H9 (cell line): ENCODE results near the gene RUVBL1. TPM values are rescaled to one million over a fixed set of nuclear protein-coding genes. Genes with fewer than 3 reads are reported as not detected.

Experiments used
- DNase-seq: peaks from one replicate; pipeline ENCODE4 v3.0.0-alpha.2; 2017
- H2AFZ ChIP-seq: one replicate; pipeline ENCODE4 v1.6.1; 2013; ENCODE audit warnings: mild to moderate bottlenecking, low read length, control low read depth, moderate library complexity
- H2AK5ac ChIP-seq: 2 replicates; pipeline ENCODE4 v1.6.1; 2013; ENCODE audit warnings: low read length, control low read depth, mixed read lengths; ENCODE audit not compliant: insufficient read length
- H2BK120ac ChIP-seq: one replicate; pipeline ENCODE4 v1.6.1; 2013; ENCODE audit warnings: low read depth, mild to moderate bottlenecking, low read length, control low read depth, inconsistent platforms; ENCODE audit not compliant: poor library complexity, severe bottlenecking
- H2BK12ac ChIP-seq: 2 replicates; pipeline ENCODE4 v1.6.1; 2013; ENCODE audit warnings: low read length, control low read depth, mixed read lengths, low read depth; ENCODE audit not compliant: insufficient read length
- H2BK15ac ChIP-seq: 2 replicates; pipeline ENCODE4 v1.6.1; 2013; ENCODE audit warnings: low read depth, low read length, control low read depth
- H2BK20ac ChIP-seq: one replicate; pipeline ENCODE4 v1.6.1; 2013; ENCODE audit warnings: low read depth, mild to moderate bottlenecking, low read length, control low read depth, inconsistent platforms; ENCODE audit not compliant: poor library complexity, severe bottlenecking
- H2BK5ac ChIP-seq: 2 replicates; pipeline ENCODE4 v1.6.1; 2013; ENCODE audit warnings: low read length, control low read depth, mixed read lengths; ENCODE audit not compliant: insufficient read length
- H3K14ac ChIP-seq: 2 replicates; pipeline ENCODE4 v1.6.1; 2013; ENCODE audit warnings: low read length, control low read depth; ENCODE audit not compliant: insufficient read depth
- H3K18ac ChIP-seq: 2 replicates; pipeline ENCODE4 v1.6.1; 2013; ENCODE audit warnings: low read depth, mild to moderate bottlenecking, mixed read lengths, low read length, control low read depth; ENCODE audit not compliant: insufficient read length
- H3K23ac ChIP-seq: 2 replicates; pipeline ENCODE4 v1.6.1; 2013; ENCODE audit warnings: low read length, control low read depth, mixed read lengths, low read depth; ENCODE audit not compliant: insufficient read length
- H3K23me2 ChIP-seq: 2 replicates; pipeline ENCODE4 v1.6.1; 2013; ENCODE audit warnings: low read depth, mild to moderate bottlenecking, mixed read lengths, low read length, control low read depth; ENCODE audit not compliant: insufficient read length, poor library complexity, severe bottlenecking
- H3K27ac ChIP-seq: 2 replicates; pipeline ENCODE4 v1.5.1; 2013; ENCODE audit warnings: low read length, control low read depth, mixed read lengths, low read depth; ENCODE audit not compliant: insufficient read length
- H3K27me3 ChIP-seq: 2 replicates; pipeline ENCODE4 v1.6.1; 2013; ENCODE audit warnings: low read length, control low read depth, inconsistent platforms; ENCODE audit not compliant: insufficient read depth
- H3K4ac ChIP-seq: 2 replicates; pipeline ENCODE4 v1.6.1; 2013; ENCODE audit warnings: low read depth, mild to moderate bottlenecking, control low read depth, inconsistent platforms, low read length, moderate library complexity
- H3K4me1 ChIP-seq: 2 replicates; pipeline ENCODE4 v1.6.1; 2013; ENCODE audit warnings: low read length, control low read depth, inconsistent platforms; ENCODE audit not compliant: insufficient read depth
- H3K4me2 ChIP-seq: 2 replicates; pipeline ENCODE4 v1.6.1; 2013; ENCODE audit warnings: low read length, control low read depth, mixed read lengths; ENCODE audit not compliant: insufficient read length, insufficient read depth
- H3K56ac ChIP-seq: 2 replicates; pipeline ENCODE4 v1.6.1; 2013; ENCODE audit warnings: low read depth, mild to moderate bottlenecking, mixed read lengths, low read length, control low read depth; ENCODE audit not compliant: insufficient read length
- H3K79me1 ChIP-seq: 2 replicates; pipeline ENCODE4 v1.6.1; 2013; ENCODE audit warnings: low read depth, mild to moderate bottlenecking, moderate library complexity, low read length, control low read depth, inconsistent platforms; ENCODE audit not compliant: insufficient read depth, poor library complexity, severe bottlenecking
- H3K79me2 ChIP-seq: 2 replicates; pipeline ENCODE4 v1.6.1; 2013; ENCODE audit warnings: low read length, control low read depth, inconsistent platforms; ENCODE audit not compliant: insufficient read depth
- H3K9ac ChIP-seq: 2 replicates; pipeline ENCODE4 v1.6.1; 2013; ENCODE audit warnings: low read length, control low read depth, mixed read lengths; ENCODE audit not compliant: insufficient read length; ENCODE audit errors: extremely low read depth
- H3K9me3 ChIP-seq: one replicate; pipeline ENCODE4 v1.6.1; 2013; ENCODE audit warnings: low read depth, low read length, inconsistent platforms; ENCODE audit not compliant: control insufficient read depth
- H3T11ph ChIP-seq: one replicate; pipeline ENCODE4 v1.6.1; 2013; ENCODE audit warnings: mild to moderate bottlenecking, low read length, control low read depth, inconsistent platforms
- H4K20me1 ChIP-seq: one replicate; pipeline ENCODE4 v1.6.1; 2013; ENCODE audit not compliant: control insufficient read depth, insufficient read length, insufficient read depth
- H4K5ac ChIP-seq: 2 replicates; pipeline ENCODE4 v1.6.1; 2013; ENCODE audit warnings: low read depth, mild to moderate bottlenecking, mixed read lengths, low read length, control low read depth; ENCODE audit not compliant: insufficient read length
- H4K8ac ChIP-seq: replicated peaks from 2 replicates; pipeline ENCODE4 v1.6.1; 2013; ENCODE audit warnings: low read length, control low read depth, mixed read lengths, low read depth; ENCODE audit not compliant: insufficient read length
- H4K91ac ChIP-seq: 2 replicates; pipeline ENCODE4 v1.6.1; 2013; ENCODE audit warnings: low read depth, mild to moderate bottlenecking, moderate library complexity, mixed read lengths, low read length, control low read depth; ENCODE audit not compliant: insufficient read length
- H3K27ac Mint-ChIP-seq, 3 experiments: 2 replicates in 2 of 3; 3 replicates in 1 of 3; pipeline ENCODE4 v1.8.0; 2020 to 2021; ENCODE audit warnings: mixed read lengths in 3 of 3, mild to moderate bottlenecking in 1 of 3, moderate library complexity in 1 of 3
- H3K27me3 Mint-ChIP-seq: 2 replicates; pipeline ENCODE4 v1.8.0; 2021; ENCODE audit warnings: low read depth, mild to moderate bottlenecking, moderate library complexity, mixed read lengths
- H3K36me3 Mint-ChIP-seq, 3 experiments: 2 replicates in 2 of 3; 3 replicates in 1 of 3; pipeline ENCODE4 v1.8.0; 2020 to 2021; ENCODE audit warnings: low read depth in 3 of 3, mixed read lengths in 3 of 3; ENCODE audit not compliant: insufficient read depth in 1 of 3
- H3K4me1 Mint-ChIP-seq, 2 experiments: 2 replicates each; pipeline ENCODE4 v1.8.0; 2020; ENCODE audit warnings: mixed read lengths in 2 of 2
- H3K4me3 Mint-ChIP-seq, 2 experiments: 2 replicates in 1 of 2; 3 replicates in 1 of 2; pipeline ENCODE4 v1.8.0; 2020 to 2021; ENCODE audit warnings: mild to moderate bottlenecking in 2 of 2, mixed read lengths in 2 of 2, moderate library complexity in 1 of 2
- H3K9me3 Mint-ChIP-seq, 2 experiments: 2 replicates in 1 of 2; 3 replicates in 1 of 2; pipeline ENCODE4 v1.8.0; 2020; ENCODE audit warnings: mild to moderate bottlenecking in 2 of 2, mixed read lengths in 2 of 2, moderate library complexity in 1 of 2
- CTCF ChIP-seq: fragments of 200-600 bp; sonication (generic); conservative IDR thresholded peaks from 3 replicates; pipeline ENCODE4 v1.8.0; 2021; ENCODE audit warnings: antibody characterized with exemption, mild to moderate bottlenecking
- WGBS: extraction: QIAGEN DNeasy Blood & Tissue Kit; methylation state at CpG from one replicate; pipeline ENCODE4 v1.1.7; 2013; ENCODE audit warnings: missing lambda C conversion rate, low lambda C conversion rate, mixed read lengths; ENCODE audit not compliant: insufficient read length; ENCODE audit errors: extremely low coverage; 5-methylcytosine and 5-hydroxymethylcytosine counted together
- total RNA-seq: library from RNA; stranded (reverse); gene quantifications from 2 replicates; pipeline ENCODE4 v1.2.1, GENCODE V29; 2021

The RUVBL1 gene
- total RNA-seq, 1 experiment from 2014 or later = 99.6 TPM

- no peak overlapping the region for H3K9ac ChIP-seq
- H3K79me1 ChIP-seq = no peaks in the 10 kb centered on the region
- no peak overlapping the region for H2BK15ac ChIP-seq
- no peak overlapping the region for H3K14ac ChIP-seq
- H2AK5ac ChIP-seq = no peak overlapping the region
- no peak overlapping the region for H3K18ac ChIP-seq
- H3K4ac ChIP-seq = no peak overlapping the region
- Mint-ChIP-seq H3K4me1 (peaks cover 24 to 26% of the 10 kb centered on the region in 2 experiments), H3K4me3 (no peak overlapping the region), H3K9me3 (no peaks in the 10 kb centered on the region; a peak in 1 of 5 replicates), H3K27me3 (no peaks in the 10 kb centered on the region), H3K27ac (no peak overlapping the region; a peak in 2 of 7 replicates), H3K36me3 (peaks cover 0 to 5% (median 0%) of the 10 kb centered on the region in 3 experiments; a peak in 1 of 7 replicates)
- no peaks in the 10 kb centered on the region for H3K23me2 ChIP-seq
- no peaks in the 10 kb centered on the region for H3K4me1 ChIP-seq
- H3K56ac ChIP-seq = no peak overlapping the region
- no peak overlapping the region for H3T11ph ChIP-seq
- H3K27me3 ChIP-seq = no peaks in the 10 kb centered on the region
- H2AFZ ChIP-seq = no peak overlapping the region
- H3K23ac ChIP-seq = no peak overlapping the region
- H2BK20ac ChIP-seq = no peak overlapping the region
- H4K20me1 ChIP-seq = no peaks in the 10 kb centered on the region
- H3K79me2 ChIP-seq = no peaks in the 10 kb centered on the region
- no peak overlapping the region for H2BK12ac ChIP-seq
- no peak overlapping the region for H3K4me2 ChIP-seq
- H2BK5ac ChIP-seq = no peak overlapping the region
- no peak for TF ChIP-seq CTCF
- no peak overlapping the region for H3K27ac ChIP-seq
- no peaks in the 10 kb centered on the region for H3K9me3 ChIP-seq
- H2BK120ac ChIP-seq = no peak overlapping the region
- no CpG with 5 or more reads among the region's 5 CpGs for WGBS
- H4K91ac ChIP-seq = no peak overlapping the region
- H4K5ac ChIP-seq = no peak overlapping the region
- H4K8ac ChIP-seq = no peak overlapping the region
- no peak for DNase-seq
These were observed 43.4 kb upstream of the RUVBL1 start for GRCh38 chr3:128166971-128167453.
